ENCODE data around the gene FOXN1.
"Not testable (repeated sequence)": the region's sequence is repeated elsewhere in the genome, so short reads cannot be mapped to it uniquely, and the experiment has no call there.

FOXN1 gene

DNA sequence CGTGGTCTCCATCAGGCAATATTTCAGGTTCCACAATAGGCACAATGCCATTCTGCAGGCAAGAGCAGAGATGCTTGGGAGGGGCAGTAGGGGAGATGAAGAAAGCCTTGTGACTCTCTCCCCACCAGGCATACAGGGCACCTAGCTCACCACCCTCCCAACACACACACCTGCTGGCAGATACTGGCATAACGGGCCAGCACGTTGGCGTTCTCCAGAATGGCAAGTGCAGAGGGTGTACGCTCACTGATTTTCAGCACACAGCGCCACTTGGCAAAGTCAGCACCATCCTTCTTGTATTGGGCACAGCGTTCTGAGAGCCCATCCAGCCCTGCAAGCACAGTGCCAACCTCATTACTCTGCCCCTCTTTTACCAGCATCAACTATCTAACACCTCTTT, 68.4 kb downstream of the FOXN1 start:
- DNase-seq (ENCODE audit: low spot score), result no peak

DNA sequence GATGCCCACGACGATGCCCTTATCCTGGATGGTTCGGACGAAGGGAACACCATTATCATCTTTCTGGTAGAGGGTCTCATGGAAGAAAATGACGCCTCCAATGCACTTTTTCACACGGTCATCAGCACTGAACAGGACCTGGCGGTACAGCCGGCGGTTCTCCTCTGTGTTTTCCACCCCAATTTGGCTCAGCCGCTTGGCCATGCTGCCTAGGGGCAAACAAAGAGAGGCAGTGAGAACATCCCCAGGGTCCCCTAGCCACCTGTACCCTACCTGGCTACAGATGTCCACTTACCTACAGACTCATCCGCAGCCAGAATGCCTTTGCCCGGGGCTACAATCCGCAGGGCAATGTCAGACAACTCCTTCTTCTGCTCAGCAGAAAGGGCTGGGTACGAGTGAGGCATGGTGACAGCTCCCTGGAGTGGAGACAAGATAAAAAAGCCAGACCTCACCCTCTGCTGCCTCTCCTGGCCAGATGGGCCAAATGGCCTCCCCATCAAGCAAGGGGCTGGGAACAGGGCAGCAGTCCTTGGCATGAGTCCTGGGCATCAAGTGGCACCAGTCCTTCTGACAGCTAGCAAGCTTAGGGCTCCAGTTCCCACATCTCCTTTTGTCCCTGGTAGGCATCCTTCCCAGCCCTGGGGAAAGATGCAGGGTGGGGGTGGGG, 69.1 kb downstream of the FOXN1 start:
- DNase-seq (ENCODE audit: low spot score), result no peak

DNA sequence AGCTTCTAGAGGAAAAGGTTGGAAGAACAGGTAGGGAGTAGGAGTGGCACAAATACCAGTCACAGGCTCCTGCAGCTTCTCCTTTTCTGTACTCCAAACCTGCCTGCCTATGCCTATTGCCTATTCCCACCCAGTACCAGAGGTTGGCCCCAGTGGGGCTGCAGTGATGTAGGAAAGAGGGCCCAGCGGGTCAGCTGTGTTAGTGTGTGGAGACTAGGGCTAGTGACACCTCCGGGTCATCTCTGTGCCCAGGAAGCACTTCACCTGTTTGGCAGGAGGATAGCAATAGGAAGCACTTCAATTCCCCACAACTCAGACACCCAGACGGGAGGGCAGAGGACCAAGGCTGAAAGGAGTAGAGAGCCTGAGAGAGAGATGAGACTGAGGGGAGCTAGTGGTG, 69.9 kb downstream of the FOXN1 start:
- not testable (repeated sequence) for DNase-seq (ENCODE audit: low spot score)

DNA sequence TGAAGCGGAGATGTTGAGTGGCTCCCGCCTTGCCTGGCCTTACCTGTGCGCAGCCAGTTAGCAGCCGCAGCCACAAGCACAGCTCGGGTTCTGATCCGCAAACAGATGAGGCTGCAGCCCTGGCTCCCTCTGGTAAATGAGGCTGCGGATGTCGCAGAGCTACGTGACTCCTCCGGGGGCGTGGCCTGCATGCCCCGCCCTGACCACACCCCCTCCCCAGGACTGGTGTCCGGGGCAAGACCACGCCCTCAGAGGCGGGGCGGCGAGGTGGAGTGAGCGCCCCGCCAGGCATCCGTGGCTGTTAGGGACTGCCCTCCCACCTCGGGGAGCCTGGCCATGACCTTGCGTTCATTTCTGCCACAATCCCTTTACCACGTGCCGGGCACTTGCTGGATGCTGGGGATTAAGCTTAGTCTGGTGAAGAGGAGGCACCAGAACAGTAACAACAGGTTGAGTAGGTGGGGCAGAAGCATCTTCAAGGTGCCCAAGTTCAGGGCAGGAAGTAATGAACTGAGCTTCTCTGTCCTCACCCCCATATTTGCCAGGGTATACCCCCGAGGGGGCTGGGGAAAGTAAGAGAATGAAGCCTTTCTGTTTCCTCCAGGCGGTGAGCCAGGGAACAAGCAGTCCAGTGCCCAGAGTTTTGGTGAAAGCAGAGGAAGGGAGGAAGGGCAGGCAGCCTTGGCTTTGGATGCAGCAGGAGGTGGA, 70.8 kb downstream of the FOXN1 start, which contains the start of gene ALDOC:
ALDOC (minus strand) TSS at position 138 of the 708 bp plus-strand sequence. CDS start 1,363 bp downstream, outside the sequence.
- DNase-seq (ENCODE audit: low spot score), result peak; percentile 97

DNA sequence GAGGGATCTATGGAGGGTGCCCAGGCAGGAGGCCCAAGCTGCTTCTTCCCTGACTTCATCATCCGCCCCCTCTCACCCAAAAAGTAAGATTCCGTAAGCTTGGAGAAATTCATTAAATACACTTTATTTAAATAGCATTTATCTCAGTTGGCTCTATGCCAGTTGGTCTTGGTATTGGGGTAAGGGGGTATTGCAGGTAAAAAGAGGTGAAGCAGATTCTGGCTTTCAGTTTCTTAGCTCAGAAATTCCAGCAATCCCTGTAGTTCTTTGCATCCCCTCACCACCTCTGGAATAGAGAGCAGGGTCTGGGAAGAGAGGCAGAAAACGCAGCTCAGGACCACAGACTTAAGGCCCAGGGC, 71.3 kb downstream of the FOXN1 start:
- no peak for DNase-seq (ENCODE audit: low spot score)

DNA sequence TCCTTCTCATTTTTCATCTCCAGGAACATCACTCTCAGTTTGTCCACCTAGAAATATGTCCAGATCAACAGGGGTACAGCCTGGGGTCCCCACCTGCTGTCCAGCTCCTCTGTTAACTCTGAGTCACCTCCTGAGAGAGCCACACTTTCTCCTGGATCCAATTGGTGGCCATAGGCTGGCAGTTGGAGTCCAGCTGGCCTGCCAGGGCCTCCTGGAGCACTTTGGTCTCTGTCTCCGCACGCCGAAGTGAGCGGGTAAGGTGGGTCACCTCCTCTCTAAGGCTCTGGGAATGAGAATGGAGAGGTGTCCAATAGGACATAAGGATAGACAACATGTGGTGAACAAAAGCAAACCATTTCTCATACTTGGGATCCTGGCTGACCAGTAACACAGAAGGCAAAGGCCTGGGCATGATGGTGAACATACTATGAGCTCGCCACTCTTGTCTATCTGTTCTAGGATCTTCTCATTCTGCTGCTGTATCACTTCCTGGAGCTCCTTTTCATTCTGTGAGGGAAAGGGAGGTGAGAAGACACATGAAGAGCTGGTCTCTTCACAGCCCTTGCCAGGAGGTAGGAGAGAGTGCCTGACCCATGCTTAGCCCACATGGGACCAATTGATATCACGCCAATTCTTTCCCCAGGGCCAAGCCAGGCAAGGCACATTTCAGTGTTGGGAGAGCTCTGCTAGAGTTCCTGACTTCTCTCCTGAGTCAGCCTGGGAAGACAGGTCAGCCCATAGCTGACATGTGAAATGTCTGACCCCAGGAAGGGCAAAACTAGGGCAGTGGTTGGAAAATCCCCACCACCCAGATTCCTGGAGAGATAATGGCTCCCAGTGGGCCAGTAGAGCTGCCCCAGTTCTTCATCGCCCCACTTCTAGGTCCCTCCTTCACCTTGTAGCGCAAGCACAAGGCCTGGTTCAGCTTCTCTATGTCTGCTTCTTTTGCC, 72.4 kb downstream of the FOXN1 start:
- no peak for DNase-seq (ENCODE audit: low spot score)

DNA sequence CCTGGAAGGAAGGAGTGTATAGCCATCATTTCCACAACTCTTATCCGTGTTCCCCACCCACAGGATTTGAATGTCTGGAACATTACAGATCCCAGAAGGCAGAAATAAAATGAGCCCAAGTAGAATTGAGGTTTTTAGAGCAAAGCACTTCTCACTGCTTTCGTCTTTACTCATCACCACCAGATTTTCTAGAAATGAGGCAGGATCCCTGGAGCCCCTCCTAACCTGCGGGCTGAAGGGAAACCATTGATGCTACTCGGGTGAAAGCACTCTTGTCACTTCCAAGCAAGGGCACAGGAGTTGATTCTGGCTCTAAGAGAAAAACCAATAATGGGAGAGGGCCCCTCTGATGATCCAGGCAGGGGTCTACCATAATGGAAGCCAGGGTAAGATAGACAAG, 73.4 kb downstream of the FOXN1 start:
- no peak for DNase-seq (ENCODE audit: low spot score)

DNA sequence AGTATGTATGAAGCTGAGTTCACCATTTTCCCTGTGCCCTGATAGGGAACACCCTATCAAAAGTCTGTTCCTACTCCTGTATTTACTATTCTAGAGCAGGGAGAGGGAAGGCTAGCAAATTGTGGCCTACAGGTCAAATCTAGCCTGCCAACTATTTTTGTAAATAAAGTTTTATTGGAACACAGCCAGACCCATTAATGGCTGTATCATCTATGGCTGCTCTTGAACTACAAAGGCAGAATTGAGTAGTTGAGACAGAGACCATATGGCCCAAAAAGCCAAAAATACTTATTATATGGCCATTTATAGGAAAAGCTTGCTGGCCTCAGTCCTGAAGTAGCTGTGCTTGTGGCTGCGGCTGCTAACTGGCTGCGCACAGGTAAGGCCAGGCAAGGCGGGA, 74.8 kb downstream of the FOXN1 start:
- DNase-seq (ENCODE audit: low spot score), result no peak

DNA sequence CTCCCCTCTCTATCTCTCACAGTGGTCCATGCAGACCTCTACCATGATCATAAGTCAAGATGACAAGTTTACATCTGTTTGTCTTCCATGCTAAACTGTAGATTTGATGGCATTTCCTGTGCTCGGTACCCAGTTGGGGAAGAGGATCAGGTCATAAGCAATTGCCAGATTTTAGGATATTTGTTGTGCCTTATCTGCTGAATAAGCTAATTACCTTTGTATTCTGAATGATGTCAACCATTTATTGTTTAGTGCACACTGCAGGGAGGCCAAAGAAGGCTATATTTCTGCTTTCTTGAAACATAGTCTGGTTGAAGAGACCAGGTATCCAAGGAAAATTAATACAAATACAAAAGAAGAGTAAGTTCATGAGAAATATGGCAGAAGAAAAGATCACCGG, 76.4 kb downstream of the FOXN1 start:
- no peak for DNase-seq (ENCODE audit: low spot score)

DNA sequence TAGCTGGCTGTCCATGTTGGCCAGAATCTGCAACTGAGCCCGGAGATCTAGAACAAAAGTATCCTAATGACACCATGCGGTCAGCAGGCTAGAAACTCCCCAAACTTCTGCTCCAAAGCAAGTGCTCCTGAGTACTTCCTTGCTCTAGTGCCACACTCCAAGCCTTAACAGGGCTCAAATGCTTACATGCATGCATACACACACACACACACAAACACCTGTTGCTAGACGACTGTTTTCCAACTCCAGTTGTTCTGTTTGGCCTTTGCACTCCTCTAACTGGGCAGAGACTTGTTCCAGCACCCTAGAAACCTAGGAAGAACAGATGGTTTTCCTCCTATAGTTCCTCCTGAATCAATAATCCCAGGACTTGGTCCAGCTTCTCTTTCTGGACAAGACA, 78.3 kb downstream of the FOXN1 start:
- no peak for DNase-seq (ENCODE audit: low spot score)

DNA sequence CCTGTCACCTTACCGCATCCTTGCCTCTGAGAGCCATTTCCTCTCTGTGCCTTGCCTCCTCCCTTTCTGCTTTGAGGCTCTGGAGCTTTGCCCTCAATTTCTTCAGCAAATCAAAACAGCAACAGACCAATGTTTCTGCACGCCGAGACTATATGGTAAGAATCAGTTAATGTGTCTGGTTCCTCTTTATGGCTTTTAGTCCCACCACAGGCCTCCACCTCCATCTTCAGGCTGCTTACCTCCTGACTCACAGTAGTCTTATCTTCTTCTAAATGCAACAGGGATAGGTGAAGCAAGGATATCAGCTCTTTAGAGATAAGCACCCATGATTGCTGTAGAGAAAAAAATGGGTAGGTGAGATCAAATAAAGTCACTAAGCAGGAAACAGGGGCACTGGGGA, 79.7 kb downstream of the FOXN1 start:
- no peak for DNase-seq (ENCODE audit: low spot score)

Measured in hepatic stellate cell (primary cell).